ENCODE data around the gene GATB. TPM values are rescaled to one million over a fixed set of nuclear protein-coding genes. Genes with fewer than 3 reads are reported as not detected.

The GATB gene
- total and polyA plus RNA-seq, 2 donors (not counting 1 experiment from before 2014, with no cell fraction given), result 18.7 to 20.8 TPM

DNA sequence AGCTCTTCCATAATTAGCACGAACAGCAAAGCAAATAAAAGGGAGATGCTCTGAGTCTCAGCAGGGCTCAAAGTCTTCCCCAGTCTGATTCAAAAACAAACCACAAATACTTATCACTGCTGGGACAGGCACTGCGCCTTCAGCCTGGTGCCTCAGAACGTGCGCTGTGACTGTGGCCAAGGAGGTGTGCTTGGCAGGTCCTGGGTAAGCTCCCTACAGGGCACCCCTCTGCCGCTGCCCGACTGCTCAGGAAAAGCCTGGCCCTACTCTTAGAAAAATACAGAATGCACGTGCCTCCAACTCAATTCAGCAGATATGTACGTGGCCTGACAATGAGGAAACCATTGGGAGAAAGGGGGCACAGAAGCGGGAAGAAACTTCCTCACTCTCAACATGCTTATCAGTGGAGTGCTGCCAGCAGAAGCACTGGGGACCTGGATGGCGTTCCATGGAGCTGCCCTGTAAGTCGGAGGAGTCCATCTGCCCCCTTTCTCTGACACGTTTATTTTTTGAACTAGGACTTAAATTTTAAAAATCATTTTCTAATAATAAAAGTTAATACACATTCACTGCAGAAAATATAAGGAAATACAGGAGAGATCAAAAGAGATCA is 86.8 kb downstream of the GATB start:
- no peaks in the 10 kb centered on the region for H3K27me3 ChIP-seq (ENCODE audit: control insufficient read depth, insufficient read depth, low read length)
- H3K79me2 ChIP-seq (ENCODE audit: control insufficient read depth, insufficient read depth, low read length), result no peaks in the 10 kb centered on the region
- H3K27ac ChIP-seq (ENCODE audit: insufficient read depth, low read length), result no peak overlapping the region
- H3K9me3 ChIP-seq (ENCODE audit: control insufficient read depth, insufficient read depth, low read depth, low read length), result no peaks in the 10 kb centered on the region
- no peak for DNase-seq (ENCODE audit: low read depth in 2 of 2)
- no peak overlapping the region for H3K4me3 ChIP-seq (replicated peaks in 1 of 4; ENCODE audit: control extremely low read depth in 1 of 4, insufficient read depth in 1 of 4, low read depth in 3 of 4, low read length in 4 of 4)
- TF ChIP-seq, protein P1, sequence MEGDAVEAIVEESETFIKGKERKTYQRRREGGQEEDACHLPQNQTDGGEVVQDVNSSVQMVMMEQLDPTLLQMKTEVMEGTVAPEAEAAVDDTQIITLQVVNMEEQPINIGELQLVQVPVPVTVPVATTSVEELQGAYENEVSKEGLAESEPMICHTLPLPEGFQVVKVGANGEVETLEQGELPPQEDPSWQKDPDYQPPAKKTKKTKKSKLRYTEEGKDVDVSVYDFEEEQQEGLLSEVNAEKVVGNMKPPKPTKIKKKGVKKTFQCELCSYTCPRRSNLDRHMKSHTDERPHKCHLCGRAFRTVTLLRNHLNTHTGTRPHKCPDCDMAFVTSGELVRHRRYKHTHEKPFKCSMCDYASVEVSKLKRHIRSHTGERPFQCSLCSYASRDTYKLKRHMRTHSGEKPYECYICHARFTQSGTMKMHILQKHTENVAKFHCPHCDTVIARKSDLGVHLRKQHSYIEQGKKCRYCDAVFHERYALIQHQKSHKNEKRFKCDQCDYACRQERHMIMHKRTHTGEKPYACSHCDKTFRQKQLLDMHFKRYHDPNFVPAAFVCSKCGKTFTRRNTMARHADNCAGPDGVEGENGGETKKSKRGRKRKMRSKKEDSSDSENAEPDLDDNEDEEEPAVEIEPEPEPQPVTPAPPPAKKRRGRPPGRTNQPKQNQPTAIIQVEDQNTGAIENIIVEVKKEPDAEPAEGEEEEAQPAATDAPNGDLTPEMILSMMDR (conservative IDR thresholded peaks at IDR 0.05 in 1 of 2, IDR thresholded peaks at IDR 0.05 in 1 of 2; ENCODE audit: low read depth in 1 of 2, low read length in 2 of 2), result no peak
- no peak for TF ChIP-seq EZH2 (IDR thresholded peaks at IDR 0.05; ENCODE audit: low read length, missing control alignments)
- no peak overlapping the region for H2AFZ ChIP-seq (ENCODE audit: low read length)
- no peaks in the 10 kb centered on the region for H4K20me1 ChIP-seq (ENCODE audit: control insufficient read depth, extremely low read depth, insufficient read depth, low read length)
- H3K36me3 ChIP-seq (ENCODE audit: control insufficient read depth, insufficient read depth, low read length), result no peaks in the 10 kb centered on the region
- H3K4me1 ChIP-seq (ENCODE audit: control insufficient read depth, extremely low read depth, insufficient read depth, low read length), result peaks cover 3% of the 10 kb centered on the region
- no peak overlapping the region for H3K9ac ChIP-seq (ENCODE audit: insufficient read depth, low read length)
- no peak overlapping the region for H3K4me2 ChIP-seq (ENCODE audit: extremely low read depth, insufficient read depth, low read length)

GRCh38 chr4:151672996-151673395 is 87.8 kb downstream of the GATB start:
- H3K27ac ChIP-seq (ENCODE audit: insufficient read depth, low read length), result no peak overlapping the region
- no peak overlapping the region for H3K4me2 ChIP-seq (ENCODE audit: extremely low read depth, insufficient read depth, low read length)
- no peak overlapping the region for H3K9ac ChIP-seq (ENCODE audit: insufficient read depth, low read length)
- no peak overlapping the region for H2AFZ ChIP-seq (ENCODE audit: low read length)
- no peaks in the 10 kb centered on the region for H3K79me2 ChIP-seq (ENCODE audit: control insufficient read depth, insufficient read depth, low read length)
- no peaks in the 10 kb centered on the region for H3K36me3 ChIP-seq (ENCODE audit: control insufficient read depth, insufficient read depth, low read length)
- TF ChIP-seq, protein P1 (conservative IDR thresholded peaks at IDR 0.05 in 1 of 2, IDR thresholded peaks at IDR 0.05 in 1 of 2; ENCODE audit: low read depth in 1 of 2, low read length in 2 of 2), result no peak
- no peak for TF ChIP-seq EZH2 (IDR thresholded peaks at IDR 0.05; ENCODE audit: low read length, missing control alignments)
- no peak overlapping the region for H3K4me3 ChIP-seq (replicated peaks in 1 of 4; ENCODE audit: control extremely low read depth in 1 of 4, insufficient read depth in 1 of 4, low read depth in 3 of 4, low read length in 4 of 4)
- no peak for DNase-seq (ENCODE audit: low read depth in 2 of 2)
- no peaks in the 10 kb centered on the region for H4K20me1 ChIP-seq (ENCODE audit: control insufficient read depth, extremely low read depth, insufficient read depth, low read length)
- no peaks in the 10 kb centered on the region for H3K9me3 ChIP-seq (ENCODE audit: control insufficient read depth, insufficient read depth, low read depth, low read length)
- no peaks in the 10 kb centered on the region for H3K27me3 ChIP-seq (ENCODE audit: control insufficient read depth, insufficient read depth, low read length)
- peaks cover 3% of the 10 kb centered on the region for H3K4me1 ChIP-seq (ENCODE audit: control insufficient read depth, extremely low read depth, insufficient read depth, low read length)

DNA sequence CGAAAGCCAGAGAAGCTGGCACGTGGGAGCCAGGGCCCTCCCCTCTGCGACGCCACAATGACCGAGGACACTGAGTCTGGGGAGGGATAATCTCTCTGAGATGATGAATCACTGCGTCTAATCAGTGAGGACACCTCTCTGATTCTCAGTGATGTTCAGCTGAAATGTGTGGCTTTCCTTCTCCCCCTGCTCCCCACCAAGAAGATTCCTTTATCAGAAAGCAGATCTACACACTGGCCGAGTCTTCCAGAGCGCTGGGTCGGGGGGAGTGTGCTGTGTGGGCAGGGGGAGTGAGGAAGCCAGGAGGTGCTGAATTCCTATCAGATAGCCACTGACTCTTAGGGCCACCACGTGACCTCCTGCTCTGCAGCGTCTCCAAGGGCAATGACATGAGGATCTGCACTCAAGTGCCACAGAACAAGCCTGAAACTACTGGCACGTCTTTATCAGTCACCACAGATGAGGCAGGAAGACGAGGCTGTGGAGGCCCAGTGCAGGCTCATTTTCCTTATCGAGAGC is 89.2 kb downstream of the GATB start:
- Histone ChIP-seq H3K9me3 (ENCODE audit: control insufficient read depth, insufficient read depth, low read depth, low read length) (no peaks in the 10 kb centered on the region), H4K20me1 (ENCODE audit: control insufficient read depth, extremely low read depth, insufficient read depth, low read length) (no peaks in the 10 kb centered on the region), H3K9ac (ENCODE audit: insufficient read depth, low read length) (no peak overlapping the region), H3K4me2 (ENCODE audit: extremely low read depth, insufficient read depth, low read length) (no peak overlapping the region), H3K4me3 (replicated peaks in 1 of 4; ENCODE audit: control extremely low read depth in 1 of 4, insufficient read depth in 1 of 4, low read depth in 3 of 4, low read length in 4 of 4) (no peak overlapping the region), H2AFZ (ENCODE audit: low read length) (no peak overlapping the region), H3K36me3 (ENCODE audit: control insufficient read depth, insufficient read depth, low read length) (no peaks in the 10 kb centered on the region), H3K79me2 (ENCODE audit: control insufficient read depth, insufficient read depth, low read length) (no peaks in the 10 kb centered on the region), H3K27me3 (ENCODE audit: control insufficient read depth, insufficient read depth, low read length) (no peaks in the 10 kb centered on the region), H3K27ac (ENCODE audit: insufficient read depth, low read length) (no peak overlapping the region), H3K4me1 (ENCODE audit: control insufficient read depth, extremely low read depth, insufficient read depth, low read length) (peaks cover 3% of the 10 kb centered on the region)
- DNase-seq (ENCODE audit: low read depth in 2 of 2), result no peak
- TF ChIP-seq, protein P1 (conservative IDR thresholded peaks at IDR 0.05 in 1 of 2, IDR thresholded peaks at IDR 0.05 in 1 of 2; ENCODE audit: low read depth in 1 of 2, low read length in 2 of 2), result no peak
- TF ChIP-seq EZH2 (IDR thresholded peaks at IDR 0.05; ENCODE audit: low read length, missing control alignments), result no peak

Data from fibroblast of lung (primary cell).